CD4-positive, CD25-positive, alpha-beta regulatory T cell (primary cell): ENCODE data around the gene TMSB4X. TPM values are rescaled to one million over a fixed set of nuclear protein-coding genes. Genes with fewer than 3 reads are reported as not detected.

ENCODE experiments used
- ATAC-seq, 2 donors: fragments of 150-1000 bp; cut with Tn5 transposase; one replicate each; pipeline ENCODE4 v1.10.0; 2021; ENCODE audit warnings: low read depth in 2 of 2, moderate number of reproducible peaks in 2 of 2, moderate library complexity in 1 of 2
- DNase-seq, 3 donors: peaks; one replicate each; pipeline versions ENCODE4 v3.0.0 to v3.0.0-alpha.2; 2012 to 2022; ENCODE audit warnings: mixed read lengths in 1 of 3
- H3K27ac ChIP-seq: one replicate; pipeline ENCODE4 v1.7.0; 2013; ENCODE audit warnings: mild to moderate bottlenecking, low read length; ENCODE audit not compliant: insufficient read depth, poor library complexity, severe bottlenecking
- H3K27me3 ChIP-seq: one replicate; pipeline ENCODE4 v1.7.0; 2013; ENCODE audit warnings: low read length; ENCODE audit not compliant: control insufficient read depth, insufficient read depth
- H3K36me3 ChIP-seq: one replicate; pipeline ENCODE4 v1.7.0; 2013; ENCODE audit warnings: mild to moderate bottlenecking, low read length, moderate library complexity; ENCODE audit not compliant: control insufficient read depth, insufficient read depth
- H3K4me1 ChIP-seq: 2 replicates; pipeline ENCODE4 v1.7.0; 2013; ENCODE audit warnings: mild to moderate bottlenecking, low read length; ENCODE audit not compliant: insufficient read depth, control insufficient read depth, poor library complexity, severe bottlenecking
- H3K4me3 ChIP-seq: one replicate; pipeline ENCODE4 v1.7.0; 2013; ENCODE audit warnings: low read depth, mild to moderate bottlenecking, low read length, moderate library complexity
- H3K9me3 ChIP-seq, 2 experiments: 1 replicate in 1 of 2; 2 replicates in 1 of 2; pipeline ENCODE4 v1.7.0; 2013; ENCODE audit warnings: low read length in 2 of 2, mild to moderate bottlenecking in 1 of 2, moderate library complexity in 1 of 2; ENCODE audit not compliant: control insufficient read depth in 2 of 2
- H3K27ac Mint-ChIP-seq, 3 donors: one replicate each; pipeline ENCODE4 v1.8.0; 2020 to 2022; ENCODE audit warnings: mild to moderate bottlenecking in 3 of 3, mixed read lengths in 3 of 3, moderate library complexity in 2 of 3
- H3K27me3 Mint-ChIP-seq: one replicate; pipeline ENCODE4 v1.8.0; 2022; ENCODE audit warnings: mild to moderate bottlenecking, mixed read lengths
- H3K36me3 Mint-ChIP-seq: one replicate; pipeline ENCODE4 v1.8.0; 2020; ENCODE audit warnings: mixed read lengths
- H3K4me1 Mint-ChIP-seq, 4 donors: one replicate each; pipeline ENCODE4 v1.8.0; 2020 to 2022; ENCODE audit warnings: mixed read lengths in 4 of 4, mild to moderate bottlenecking in 1 of 4
- H3K4me3 Mint-ChIP-seq, 4 donors: one replicate each; pipeline ENCODE4 v1.8.0; 2020 to 2022; ENCODE audit warnings: mild to moderate bottlenecking in 4 of 4, mixed read lengths in 4 of 4, moderate library complexity in 3 of 4
- H3K9me3 Mint-ChIP-seq, 7 donors: one replicate each; pipeline ENCODE4 v1.8.0; 2020 to 2022; ENCODE audit warnings: mixed read lengths in 7 of 7, mild to moderate bottlenecking in 3 of 7, moderate library complexity in 2 of 7
- polyA plus RNA-seq, 4 donors: library from polyadenylated mRNA; unstranded; fragments of 300-500 nt; fragmentation: Illumina TruSeq; gene quantifications; one replicate each; pipeline ENCODE4 v1.2.3, GENCODE V29; 2021
- total RNA-seq: library from RNA; stranded (reverse); gene quantifications from one replicate; pipeline ENCODE4 v1.2.3, GENCODE V29; 2022

TMSB4X gene
- total and polyA plus RNA-seq, 5 donors from 2014 or later = 6,725 to 36,942 (median 34,427) TPM

DNA sequence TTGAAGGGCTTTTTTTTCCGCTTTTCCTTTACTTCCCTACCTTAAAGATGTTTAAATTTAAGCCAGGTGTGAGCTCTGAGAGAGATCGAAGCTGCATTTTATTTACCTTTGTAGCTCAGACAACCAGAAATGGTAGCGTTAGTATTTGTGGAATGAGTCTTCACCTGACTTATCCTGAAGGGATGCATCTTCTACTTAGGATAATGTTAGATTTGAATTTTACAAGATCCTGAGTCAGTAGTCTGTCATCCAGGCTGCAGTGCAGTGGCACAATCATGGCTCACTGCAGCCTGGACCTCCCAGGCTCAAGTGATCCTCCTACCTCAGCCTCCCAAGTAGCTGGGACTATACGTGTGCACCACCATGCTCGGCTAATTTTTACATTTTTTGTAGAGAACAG lies 26.2 kb downstream of the TMSB4X start:
- Histone ChIP-seq H3K27ac (peak overlapping the region; percentile 81), H3K27me3 (no peaks in the 10 kb centered on the region), H3K4me1 (peaks cover 80% of the 10 kb centered on the region), H3K9me3 (no peaks in the 10 kb centered on the region), H3K36me3 (no peaks in the 10 kb centered on the region), H3K4me3 (peak overlapping the region; percentile 79)
- DNase-seq (no peak), ATAC-seq (no peak)
- Mint-ChIP-seq H3K4me3 (peak overlapping the region; percentile 31 to 47 (median 37)), H3K36me3 (no peaks in the 10 kb centered on the region), H3K27ac (peak overlapping the region in 2 of 3 donors; percentile 88 to 94), H3K27me3 (no peaks in the 10 kb centered on the region), H3K4me1 (peaks cover 25 to 81% (median 39%) of the 10 kb centered on the region in 4 donors), H3K9me3 (no peaks in the 10 kb centered on the region)

DNA sequence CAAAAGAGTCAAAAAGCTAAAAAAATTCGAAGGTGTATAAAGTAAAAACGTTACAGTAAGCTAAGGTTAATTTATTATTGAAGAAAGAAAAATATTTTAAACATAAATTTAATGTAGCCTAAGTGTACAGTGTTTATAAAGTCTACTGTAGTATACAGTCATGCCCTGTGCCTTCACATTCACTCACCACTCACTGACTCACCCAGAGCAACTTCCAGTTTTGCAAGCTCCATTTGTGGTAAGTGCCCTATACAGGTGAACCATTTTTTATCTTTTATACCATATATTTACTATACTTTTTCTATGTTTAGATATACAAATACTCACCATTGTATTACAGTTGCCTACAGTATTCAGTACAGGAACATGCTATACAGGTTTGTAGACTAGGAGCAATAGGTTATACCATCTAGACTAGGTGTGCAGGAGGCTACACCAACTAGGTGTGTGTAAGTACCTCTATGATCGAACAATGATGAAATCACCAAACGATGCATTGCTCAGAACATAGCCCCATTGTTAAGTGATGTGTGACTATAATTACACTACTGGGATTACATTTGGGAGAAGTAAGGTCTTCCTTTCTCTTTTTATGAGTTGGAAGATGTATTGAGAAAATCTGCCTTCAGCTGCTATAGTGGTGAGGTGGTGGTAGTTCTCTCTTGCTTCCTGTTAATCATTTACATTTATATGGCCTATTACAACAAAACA lies 27.2 kb downstream of the TMSB4X start:
- Histone ChIP-seq H3K4me3 (peak overlapping the region; percentile 37), H3K27ac (peak overlapping the region; percentile 81), H3K4me1 (peaks cover 90% of the 10 kb centered on the region), H3K36me3 (no peaks in the 10 kb centered on the region), H3K9me3 (no peaks in the 10 kb centered on the region), H3K27me3 (no peaks in the 10 kb centered on the region)
- ATAC-seq (peak; percentile 47 to 55), DNase-seq (peak in 1 of 3 donors; percentile 36)
- H3K27ac Mint-ChIP-seq = peak overlapping the region; percentile 32 to 75 (median 59)
- no peaks in the 10 kb centered on the region for H3K9me3 Mint-ChIP-seq
- peak overlapping the region in 2 of 4 donors; percentile 3 to 55 for H3K4me3 Mint-ChIP-seq
- no peaks in the 10 kb centered on the region for H3K27me3 Mint-ChIP-seq
- H3K4me1 Mint-ChIP-seq = peaks cover 25 to 81% (median 43%) of the 10 kb centered on the region in 4 donors
- H3K36me3 Mint-ChIP-seq = peaks cover 3% of the 10 kb centered on the region

DNA sequence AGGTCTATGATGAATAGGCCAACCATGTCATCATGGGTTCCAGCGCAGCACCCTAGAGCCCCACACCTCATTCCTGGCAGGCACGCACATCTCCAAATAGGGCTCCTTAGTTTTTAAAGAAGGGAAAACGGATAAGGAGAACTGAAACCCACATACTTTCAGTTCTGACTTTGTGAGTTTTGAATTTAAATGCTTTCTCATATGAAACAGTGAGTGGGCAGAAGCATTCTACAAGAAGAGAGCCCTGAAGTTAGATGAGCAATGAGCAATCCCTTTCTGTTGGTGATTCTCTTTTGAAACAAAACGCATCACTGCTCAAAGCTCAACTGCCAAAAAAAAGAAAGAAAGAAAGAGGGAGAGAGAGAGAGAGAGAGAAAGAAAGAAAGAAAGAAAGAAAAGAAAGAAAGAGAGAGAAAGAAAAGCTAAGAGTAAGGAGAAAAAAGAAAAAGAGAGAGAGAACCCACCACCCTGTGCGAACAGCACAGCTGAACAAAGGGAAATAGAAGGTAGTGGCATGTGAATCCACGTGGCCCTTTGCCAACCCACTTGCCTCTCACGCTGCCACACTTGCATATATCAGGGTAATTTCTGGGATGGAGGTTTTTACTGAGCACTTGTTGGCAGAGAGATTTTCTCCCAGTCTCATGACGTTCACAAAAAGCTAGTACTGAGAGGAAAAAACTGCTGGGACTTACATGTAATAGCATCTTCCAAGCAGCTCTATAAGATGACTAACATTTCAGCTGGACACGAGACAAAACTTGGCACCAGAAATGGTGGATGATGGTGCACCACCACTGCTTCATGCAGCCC lies 31.0 kb downstream of the TMSB4X start:
- H3K4me1 ChIP-seq = peaks cover 68% of the 10 kb centered on the region
- no peaks in the 10 kb centered on the region for H3K27me3 ChIP-seq
- peak overlapping the region; percentile 73 for H3K27ac ChIP-seq
- Mint-ChIP-seq H3K4me3 (peak overlapping the region; percentile 53 to 77 (median 60)), H3K9me3 (no peaks in the 10 kb centered on the region), H3K36me3 (peaks cover 3% of the 10 kb centered on the region), H3K27ac (peak overlapping the region; percentile 87 to 100 (median 95)), H3K27me3 (no peaks in the 10 kb centered on the region), H3K4me1 (peaks cover 9 to 77% (median 42%) of the 10 kb centered on the region in 4 donors)
- ATAC-seq = peak; percentile 39 to 47
- peak overlapping the region; percentile 52 for H3K4me3 ChIP-seq
- H3K36me3 ChIP-seq = no peaks in the 10 kb centered on the region
- peak in 1 of 3 donors; percentile 50 for DNase-seq
- H3K9me3 ChIP-seq = no peaks in the 10 kb centered on the region

DNA sequence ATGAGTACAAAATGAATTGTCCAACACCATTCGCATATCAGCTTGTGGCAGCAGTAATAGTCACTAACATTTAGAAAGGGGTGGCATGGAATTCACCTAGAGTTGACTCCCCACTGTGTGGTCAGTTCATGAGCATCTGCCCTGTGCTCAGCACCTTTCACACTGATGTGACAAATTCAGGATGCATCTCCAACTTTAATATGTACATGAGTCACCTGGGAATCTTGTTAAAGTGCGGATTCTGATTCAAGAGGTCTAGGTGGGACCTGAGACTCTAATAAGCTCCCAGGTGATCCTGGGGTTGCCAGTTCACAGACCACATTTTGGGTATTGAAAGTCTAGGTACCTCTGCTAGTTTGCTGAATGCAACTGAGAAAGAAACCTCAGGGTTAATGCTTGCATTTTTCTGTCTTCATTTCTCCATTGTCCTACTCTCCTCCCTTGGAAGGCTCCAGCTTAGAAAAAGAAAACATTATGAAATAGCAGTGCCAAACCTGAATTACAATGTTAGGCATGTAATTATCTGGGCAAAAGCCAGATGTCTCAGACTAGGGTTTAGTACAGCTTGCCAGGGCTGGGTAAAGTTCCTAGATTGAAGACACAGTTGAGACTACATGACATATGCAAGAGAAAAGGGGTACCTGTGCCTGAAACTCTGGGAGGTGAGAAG lies 32.7 kb downstream of the TMSB4X start:
- no peaks in the 10 kb centered on the region for H3K27me3 Mint-ChIP-seq
- H3K27me3 ChIP-seq = no peaks in the 10 kb centered on the region
- H3K4me1 Mint-ChIP-seq = peaks cover 12 to 76% (median 40%) of the 10 kb centered on the region in 4 donors
- H3K4me3 Mint-ChIP-seq = peak overlapping the region; percentile 2 to 48 (median 28)
- H3K27ac ChIP-seq = no peak overlapping the region
- no peaks in the 10 kb centered on the region for H3K9me3 Mint-ChIP-seq
- no peaks in the 10 kb centered on the region for H3K36me3 ChIP-seq
- H3K9me3 ChIP-seq = no peaks in the 10 kb centered on the region
- peak; percentile 31 to 34 for ATAC-seq
- H3K4me1 ChIP-seq = peaks cover 51% of the 10 kb centered on the region
- peak overlapping the region; percentile 26 for H3K4me3 ChIP-seq
- peaks cover 3% of the 10 kb centered on the region for H3K36me3 Mint-ChIP-seq
- no peak for DNase-seq
- H3K27ac Mint-ChIP-seq = peak overlapping the region; percentile 72 to 92 (median 78)

DNA sequence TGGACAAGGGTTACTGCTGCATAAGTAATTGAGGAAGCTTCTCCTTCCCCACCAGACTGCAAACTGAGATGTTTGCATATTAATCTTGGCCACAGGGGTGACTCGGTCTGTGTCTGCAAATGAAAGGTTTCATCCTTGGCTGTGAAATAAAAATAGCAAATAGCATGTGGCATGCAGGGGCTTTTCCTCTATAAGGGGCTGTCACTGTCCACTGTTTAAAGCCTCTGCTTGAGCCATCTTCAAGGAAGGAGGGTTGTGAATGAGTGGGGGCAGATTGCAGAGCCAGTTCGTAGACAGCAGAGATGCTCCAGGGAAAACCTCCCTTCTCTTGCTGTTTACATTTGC lies 33.3 kb downstream of the TMSB4X start:
- Histone ChIP-seq H3K27me3 (no peaks in the 10 kb centered on the region), H3K9me3 (no peaks in the 10 kb centered on the region), H3K4me1 (peaks cover 50% of the 10 kb centered on the region), H3K4me3 (peak overlapping the region; percentile 26), H3K36me3 (no peaks in the 10 kb centered on the region), H3K27ac (no peak overlapping the region)
- H3K4me3 Mint-ChIP-seq = peak overlapping the region in 3 of 4 donors; percentile 2 to 48 (median 35)
- H3K27ac Mint-ChIP-seq = peak overlapping the region; percentile 72 to 92 (median 78)
- H3K27me3 Mint-ChIP-seq = no peaks in the 10 kb centered on the region
- peak; percentile 20 to 50 for ATAC-seq
- H3K4me1 Mint-ChIP-seq = peaks cover 14 to 77% (median 41%) of the 10 kb centered on the region in 4 donors
- H3K36me3 Mint-ChIP-seq = peaks cover 3% of the 10 kb centered on the region
- no peak for DNase-seq
- no peaks in the 10 kb centered on the region for H3K9me3 Mint-ChIP-seq

DNA sequence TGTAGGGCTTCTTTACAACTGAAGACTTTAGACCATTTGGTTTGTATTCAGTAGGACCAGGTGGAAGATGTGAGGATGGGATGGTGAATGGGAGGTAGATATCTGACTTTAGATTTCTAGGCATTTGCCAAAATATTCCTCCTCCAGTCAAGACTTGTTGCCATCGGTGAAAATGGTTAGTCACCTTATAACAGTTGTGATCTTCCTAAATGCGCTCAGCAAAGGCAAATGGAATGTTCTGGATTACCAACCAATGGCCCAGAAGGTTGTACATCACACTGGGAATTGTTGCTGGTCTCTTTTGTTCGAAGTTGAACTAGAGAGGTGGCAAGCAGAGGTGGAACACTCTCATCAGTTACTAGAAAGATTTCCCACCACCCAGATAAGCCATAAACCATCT lies 33.9 kb downstream of the TMSB4X start:
- Histone ChIP-seq H3K9me3 (no peaks in the 10 kb centered on the region), H3K36me3 (no peaks in the 10 kb centered on the region), H3K27me3 (no peaks in the 10 kb centered on the region), H3K4me3 (no peak overlapping the region), H3K4me1 (peaks cover 53% of the 10 kb centered on the region), H3K27ac (peak overlapping the region; percentile 15)
- no peak for ATAC-seq
- Mint-ChIP-seq H3K4me3 (peak overlapping the region in 1 of 4 donors; percentile 17), H3K9me3 (no peaks in the 10 kb centered on the region), H3K36me3 (peaks cover 3% of the 10 kb centered on the region), H3K27me3 (no peaks in the 10 kb centered on the region), H3K27ac (peak overlapping the region in 2 of 3 donors; percentile 49 to 72), H3K4me1 (peaks cover 18 to 80% (median 47%) of the 10 kb centered on the region in 4 donors)
- DNase-seq = no peak

DNA sequence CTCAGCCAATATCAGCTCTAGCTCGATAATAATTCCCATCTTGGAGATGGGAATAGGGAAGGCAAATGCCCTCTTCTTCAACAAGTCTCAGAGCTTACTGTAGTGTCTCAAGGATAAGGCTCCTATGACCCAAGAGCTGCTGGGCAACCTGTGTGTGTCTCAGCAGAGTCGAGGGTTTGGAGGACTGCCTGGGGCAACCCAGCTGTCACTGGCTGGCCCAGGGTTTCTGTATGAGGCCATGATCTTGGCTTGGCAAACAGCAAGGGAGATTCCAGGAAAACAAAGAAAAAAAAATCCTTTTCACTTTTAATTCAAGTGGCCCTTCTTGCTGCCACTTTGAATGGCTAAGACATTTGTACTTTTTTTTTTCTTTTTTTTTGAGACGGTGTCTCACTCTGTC lies 34.4 kb downstream of the TMSB4X start:
- Histone ChIP-seq H3K27ac (no peak overlapping the region), H3K4me1 (peaks cover 57% of the 10 kb centered on the region)
- H3K27ac Mint-ChIP-seq = no peak overlapping the region

More for the DNA sequence above, 34.4 kb downstream of the TMSB4X start:
- ATAC-seq (no peak), DNase-seq (no peak)
- Mint-ChIP-seq H3K9me3 (no peaks in the 10 kb centered on the region), H3K36me3 (peaks cover 3% of the 10 kb centered on the region), H3K4me3 (no peak overlapping the region), H3K4me1 (peaks cover 18 to 84% (median 51%) of the 10 kb centered on the region in 4 donors), H3K27me3 (no peaks in the 10 kb centered on the region)
- no peaks in the 10 kb centered on the region for H3K36me3 ChIP-seq
- H3K4me3 ChIP-seq = no peak overlapping the region
- H3K27me3 ChIP-seq = no peaks in the 10 kb centered on the region
- H3K9me3 ChIP-seq = no peaks in the 10 kb centered on the region
